Mucosa of gallbladder (tissue), 1 donor: ENCODE measurements around the gene FAM89B. TPM values are rescaled to one million over a fixed set of nuclear protein-coding genes. Genes with fewer than 3 reads are reported as not detected.

ENCODE experiments used
- DNase-seq: peaks from one replicate; pipeline ENCODE4 v3.0.0-alpha.2; 2020; ENCODE audit warnings: low spot score
- total RNA-seq: library from RNA; stranded (reverse); gene quantifications from one replicate; pipeline ENCODE4 v1.2.1, GENCODE V29; 2021
- donor health status: DM: no; HTN: no; CAD: no.

Gene FAM89B
- total RNA-seq, 1 donor from 2014 or later: 68.2 TPM

- DNase-seq: no peak
Measured at GRCh38 chr11:65538915-65539743, 33.2 kb upstream of the FAM89B start.

GRCh38 chr11:65539744-65540289 lies 32.5 kb upstream of the FAM89B start:
- peak; percentile 77 for DNase-seq

GRCh38 chr11:65540290-65541092 lies 31.8 kb upstream of the FAM89B start:
- peak; percentile 89 for DNase-seq

- DNase-seq: no peak
Measured at GRCh38 chr11:65541093-65541982, 31.0 kb upstream of the FAM89B start.

GRCh38 chr11:65542738-65543390 lies 29.5 kb upstream of the FAM89B start:
- DNase-seq: no peak

- no peak for DNase-seq
Measured at GRCh38 chr11:65545853-65546216, 26.5 kb upstream of the FAM89B start.

- peak; percentile 93 for DNase-seq
Measured at GRCh38 chr11:65546217-65546958, 25.9 kb upstream of the FAM89B start.

- no peak for DNase-seq
Measured at GRCh38 chr11:65547446-65548125, 24.8 kb upstream of the FAM89B start.

GRCh38 chr11:65548395-65548794 lies 23.9 kb upstream of the FAM89B start:
- no peak for DNase-seq

GRCh38 chr11:65549096-65549495 lies 23.2 kb upstream of the FAM89B start:
- DNase-seq: no peak

GRCh38 chr11:65551572-65552387 lies 20.6 kb upstream of the FAM89B start:
- peak; percentile 62 for DNase-seq

- no peak for DNase-seq
Measured at GRCh38 chr11:65552388-65552951, 19.9 kb upstream of the FAM89B start.

GRCh38 chr11:65553301-65554001 lies 18.9 kb upstream of the FAM89B start:
- no peak for DNase-seq

GRCh38 chr11:65554057-65554818 lies 18.1 kb upstream of the FAM89B start:
- no peak for DNase-seq

- no peak for DNase-seq
Measured at GRCh38 chr11:65554842-65555430, 17.4 kb upstream of the FAM89B start.

GRCh38 chr11:65555693-65556231 lies 16.6 kb upstream of the FAM89B start:
- no peak for DNase-seq
